SK-N-SH treated with all-trans-retinoic acid at 6 μM for 48 hours (cell line): ENCODE measurements around the gene TRAF3IP3.

Experiments
- ATAC-seq: fragments of 200-7000 bp; cut with Tn5 transposase; 3 replicates; pipeline ENCODE4 v1.9.1; 2020; ENCODE audit warnings: mild to moderate bottlenecking, moderate library complexity
- ARNTL ChIP-seq: fragments of 450-650 bp; formaldehyde crosslinking; IDR thresholded peaks from 2 replicates; pipeline ENCODE4 v1.5.0; 2020; ENCODE audit warnings: low read depth, mild to moderate bottlenecking, moderate library complexity, borderline replicate concordance
- BACH2 ChIP-seq: fragments of 250-450 bp; sonication (Bioruptor Pico); IDR thresholded peaks from 2 replicates; pipeline ENCODE4 v1.9.0; 2021; ENCODE audit warnings: mild to moderate bottlenecking, borderline replicate concordance
- CREB5 ChIP-seq: fragments of 250-450 bp; sonication (Bioruptor Pico); IDR thresholded peaks from 2 replicates; pipeline ENCODE4 v1.5.1; 2020; ENCODE audit warnings: low read depth, mild to moderate bottlenecking, moderate library complexity
- CSDC2 ChIP-seq: fragments of 250-450 bp; sonication (Bioruptor Pico); IDR thresholded peaks from 2 replicates; pipeline ENCODE4 v1.5.0; 2020; ENCODE audit warnings: mild to moderate bottlenecking, moderate library complexity
- CSRNP3 ChIP-seq: fragments of 250-450 bp; sonication (Bioruptor Pico); IDR thresholded peaks from 2 replicates; pipeline ENCODE4 v1.5.1; 2021; ENCODE audit warnings: mild to moderate bottlenecking, moderate library complexity
- ESRRG ChIP-seq: fragments of 250-450 bp; sonication (Bioruptor Pico); IDR thresholded peaks from 2 replicates; pipeline ENCODE4 v1.6.1; 2021; ENCODE audit warnings: mild to moderate bottlenecking
- PATZ1 ChIP-seq: fragments of 250-450 bp; sonication (Bioruptor Pico); IDR thresholded peaks from 2 replicates; pipeline ENCODE4 v1.8.0; 2020; ENCODE audit warnings: mild to moderate bottlenecking, moderate library complexity, borderline replicate concordance
- POU6F1 ChIP-seq: fragments of 250-450 bp; sonication (Bioruptor Pico); IDR thresholded peaks from 2 replicates; pipeline ENCODE4 v1.8.0; 2021; ENCODE audit warnings: low read depth, mild to moderate bottlenecking, moderate library complexity, borderline replicate concordance
- PPARA ChIP-seq: fragments of 250-450 bp; sonication (Bioruptor Pico); IDR thresholded peaks from 2 replicates; pipeline ENCODE4 v1.5.0; 2020; ENCODE audit warnings: mild to moderate bottlenecking, borderline replicate concordance
- RARB ChIP-seq: fragments of 250-450 bp; sonication (Bioruptor Pico); IDR thresholded peaks from 2 replicates; pipeline ENCODE4 v1.8.0; 2021; ENCODE audit warnings: mild to moderate bottlenecking, moderate library complexity
- SNAI2 ChIP-seq: fragments of 250-450 bp; sonication (Bioruptor Pico); IDR thresholded peaks from 2 replicates; pipeline ENCODE4 v1.5.0; 2020; ENCODE audit warnings: mild to moderate bottlenecking, moderate library complexity
- TCF4 ChIP-seq: fragments of 250-450 bp; sonication (Bioruptor Pico); IDR thresholded peaks from 2 replicates; pipeline ENCODE4 v1.8.0; 2021; ENCODE audit warnings: mild to moderate bottlenecking, moderate library complexity, borderline replicate concordance
- ZC3H10 ChIP-seq: fragments of 250-450 bp; sonication (Bioruptor Pico); IDR thresholded peaks from 2 replicates; pipeline ENCODE4 v1.5.1; 2021; ENCODE audit warnings: mild to moderate bottlenecking, moderate library complexity
- ZNF565 ChIP-seq: fragments of 450-650 bp; formaldehyde crosslinking; conservative IDR thresholded peaks from 2 replicates; pipeline ENCODE4 v1.5.0; 2020; ENCODE audit warnings: low read depth, mild to moderate bottlenecking, moderate library complexity
- ZNF70 ChIP-seq: fragments of 450-650 bp; formaldehyde crosslinking; IDR thresholded peaks from 2 replicates; pipeline ENCODE4 v1.5.0; 2020; ENCODE audit warnings: mild to moderate bottlenecking, moderate library complexity
- ZNF8 ChIP-seq: fragments of 450-650 bp; formaldehyde crosslinking; IDR thresholded peaks from 2 replicates; pipeline ENCODE4 v1.5.0; 2020; ENCODE audit warnings: mild to moderate bottlenecking, moderate library complexity

Gene TRAF3IP3

GRCh38 chr1:209733409-209734192 is 22.3 kb upstream of the TRAF3IP3 start (continued):
- TF ChIP-seq CREB5 (no peak), BACH2 (CRISPR knock-in tag) (no peak), ZNF565 (CRISPR knock-in tag) (no peak), CSDC2 (CRISPR knock-in tag) (no peak), POU6F1 (CRISPR knock-in tag) (no peak)
- TF ChIP-seq, all 23 proteins: peak for 0

GRCh38 chr1:209736490-209737117 is 19.2 kb upstream of the TRAF3IP3 start:
- TF ChIP-seq PPARA (CRISPR knock-in tag) (no peak), RARB (CRISPR knock-in tag) (no peak), SNAI2 (CRISPR knock-in tag) (no peak), ARNTL (no peak), ZNF70 (CRISPR knock-in tag) (no peak)

GRCh38 chr1:209737118-209737505 is 18.7 kb upstream of the TRAF3IP3 start:
- no peak for TF ChIP-seq SNAI2 (CRISPR knock-in tag)
- no peak for TF ChIP-seq ZC3H10 (CRISPR knock-in tag)
- TF ChIP-seq ZNF8 = no peak
- no peak for TF ChIP-seq CSRNP3 (CRISPR knock-in tag)
- TF ChIP-seq POU6F1 (CRISPR knock-in tag) = no peak
- TF ChIP-seq TCF4 (CRISPR knock-in tag) = no peak
- no peak for TF ChIP-seq ESRRG (CRISPR knock-in tag)
- TF ChIP-seq PATZ1 = no peak
- no peak for ATAC-seq

More at GRCh38 chr1:209736490-209737117, 19.2 kb upstream of the TRAF3IP3 start:
- ATAC-seq = no peak

- no peak for ATAC-seq
Measured at GRCh38 chr1:209738270-209738669, 17.6 kb upstream of the TRAF3IP3 start.

More at GRCh38 chr1:209738270-209738669, 17.6 kb upstream of the TRAF3IP3 start:
- no peak for TF ChIP-seq ZC3H10 (CRISPR knock-in tag)
- TF ChIP-seq RARB (CRISPR knock-in tag) = no peak
- no peak for TF ChIP-seq POU6F1 (CRISPR knock-in tag)
- no peak for TF ChIP-seq ESRRG (CRISPR knock-in tag)
- TF ChIP-seq PPARA (CRISPR knock-in tag) = no peak
- TF ChIP-seq, all 23 proteins: peak for 0
